K562 (cell line): ENCODE results near the gene NRF1. TPM values are rescaled to one million over a fixed set of nuclear protein-coding genes. Genes with fewer than 3 reads are reported as not detected.

Experiments used
- BACH1 ChIP-seq: fragments of 200-800 bp; sonication (Bioruptor generic); IDR thresholded peaks from 2 replicates; pipeline ENCODE4 v1.6.1; 2016; ENCODE audit warnings: missing genetic modification characterization, missing compliant biosample characterization
- BHLHE40 ChIP-seq: IDR thresholded peaks from 2 replicates; pipeline ENCODE4 v1.6.1; 2011; ENCODE audit warnings: low read length, improper control_type of control experiment
- CHD1 ChIP-seq: fragments of 200-600 bp; sonication (generic); IDR thresholded peaks from one replicate; pipeline ENCODE4 v1.6.1; 2012; ENCODE audit warnings: mild to moderate bottlenecking, moderate library complexity, low read length, inconsistent platforms
- CREB3 ChIP-seq: fragments of 450-650 bp; conservative IDR thresholded peaks from 2 replicates; pipeline ENCODE4 v1.6.1; 2016; ENCODE audit warnings: missing genetic modification characterization, low read depth, mild to moderate bottlenecking, missing compliant biosample characterization, moderate library complexity
- ELF4 ChIP-seq: fragments of 450-650 bp; formaldehyde crosslinking; IDR thresholded peaks from 2 replicates; pipeline ENCODE4 v1.4.0; 2022; ENCODE audit warnings: missing genetic modification characterization
- FOXP1 ChIP-seq: sonication (generic); formaldehyde crosslinking; IDR thresholded peaks from 2 replicates; pipeline ENCODE4 v1.8.0; 2022; ENCODE audit warnings: mild to moderate bottlenecking, missing genetic modification reagents
- KLF1 ChIP-seq: fragments of 450-650 bp; IDR thresholded peaks from 2 replicates; pipeline ENCODE4 v1.6.1; 2016; ENCODE audit warnings: missing genetic modification characterization, missing compliant biosample characterization
- MBD2 ChIP-seq: sonication (generic); IDR thresholded peaks from 2 replicates; pipeline ENCODE4 v1.6.1; 2016; ENCODE audit warnings: low read depth, borderline replicate concordance
- MCM2 ChIP-seq: fragments of 450-650 bp; IDR thresholded peaks from 2 replicates; pipeline ENCODE4 v1.6.1; 2017; ENCODE audit warnings: low read depth, mild to moderate bottlenecking
- MEF2D ChIP-seq: conservative IDR thresholded peaks from 2 replicates; pipeline ENCODE4 v1.6.1; 2016; ENCODE audit warnings: low read depth, missing genetic modification characterization, missing compliant biosample characterization
- NONO ChIP-seq, 2 experiments: fragments of 200-400 bp in 1 of 2; fragments of 450-650 bp in 1 of 2; formaldehyde crosslinking in 1 of 2; IDR thresholded peaks; 2 replicates each; pipeline ENCODE4 v1.6.1; 2017; ENCODE audit warnings: low read depth in 2 of 2, mild to moderate bottlenecking in 2 of 2, moderate library complexity in 2 of 2, low read length in 1 of 2
- NR2F6 ChIP-seq: fragments of 450-650 bp; formaldehyde crosslinking; IDR thresholded peaks from 2 replicates; pipeline ENCODE4 v1.4.0; 2020; ENCODE audit warnings: mild to moderate bottlenecking
- PRPF4 ChIP-seq: fragments of 200-400 bp; formaldehyde crosslinking; IDR thresholded peaks from one replicate; pipeline ENCODE4 v1.6.1; 2017; ENCODE audit warnings: low read length, low read depth, mild to moderate bottlenecking; ENCODE audit not compliant: insufficient read depth, poor library complexity, severe bottlenecking
- PYGO2 ChIP-seq: fragments of 450-650 bp; IDR thresholded peaks from 2 replicates; pipeline ENCODE4 v1.6.1; 2016; ENCODE audit warnings: mild to moderate bottlenecking, missing genetic modification characterization, moderate library complexity, missing compliant biosample characterization
- RNF219 ChIP-seq: fragments of 250-450 bp; sonication (Bioruptor Pico); IDR thresholded peaks from 2 replicates; pipeline ENCODE4 v1.5.0; 2022; ENCODE audit warnings: mild to moderate bottlenecking
- SAP30 ChIP-seq: fragments of 200-600 bp; sonication (generic); IDR thresholded peaks from 2 replicates; pipeline ENCODE4 v1.6.1; 2012; ENCODE audit warnings: borderline replicate concordance, low read depth, mild to moderate bottlenecking, moderate library complexity, low read length, control low read depth, inconsistent platforms; ENCODE audit not compliant: insufficient read depth, poor library complexity, severe bottlenecking
- ZNF263 ChIP-seq: sonication (generic); formaldehyde crosslinking; IDR thresholded peaks from 2 replicates; pipeline ENCODE4 v1.8.0; 2022; ENCODE audit warnings: mild to moderate bottlenecking, missing genetic modification reagents, borderline replicate concordance
- ZNF561 ChIP-seq: fragments of 450-650 bp; formaldehyde crosslinking; conservative IDR thresholded peaks from 2 replicates; pipeline ENCODE4 v1.4.0; 2020; ENCODE audit warnings: mild to moderate bottlenecking, moderate library complexity
- ZSCAN32 ChIP-seq: fragments of 450-650 bp; formaldehyde crosslinking; IDR thresholded peaks from 2 replicates; pipeline ENCODE4 v1.4.0; 2020; ENCODE audit warnings: mild to moderate bottlenecking, moderate library complexity
- polyA plus RNA-seq, 8 experiments: library from polyadenylated mRNA; depleted of rRNA in 4 of 8; stranded (reverse) in 5 of 8; unstranded in 3 of 8; fragments of >200 nt; fragmentation: Nextera tagmentation in 2 of 8; fragmentation: Illumina TruSeq in 1 of 8; extraction: Ambion mirVana in 2 of 8; extraction: Trizol in 1 of 8; gene quantifications; 2 replicates each; pipeline versions ENCODE4 v1.2.1 to v1.2.3, GENCODE V29; 2011 to 2014; ENCODE audit warnings: inconsistent platforms in 1 of 8, missing spikeins in 1 of 8
- total RNA-seq, 7 experiments: library from RNA; depleted of rRNA in 6 of 7; stranded (reverse); fragments of >200 nt in 6 of 7; fragmentation: Illumina TruSeq in 2 of 7; extraction: Trizol in 2 of 7; gene quantifications; 2 replicates each; pipeline versions ENCODE4 v1.2.1 to v1.2.3, GENCODE V29; 2011 to 2021; ENCODE audit warnings: low replicate concordance in 1 of 7
- TF ChIP-seq, protein P1 (sequence below): sonication (generic); formaldehyde crosslinking; IDR thresholded peaks from 2 replicates; pipeline ENCODE4 v1.8.0; 2022; ENCODE audit warnings: mild to moderate bottlenecking, missing genetic modification reagents, borderline replicate concordance
- TF ChIP-seq, protein P2 (sequence below): sonication (generic); formaldehyde crosslinking; IDR thresholded peaks from 2 replicates; pipeline ENCODE4 v1.8.0; 2022; ENCODE audit warnings: missing genetic modification reagents, mild to moderate bottlenecking, moderate library complexity, borderline replicate concordance

Gene NRF1
- total and polyA plus RNA-seq, 9 of the 15 experiments (the other 6 are each of a cell fraction or from before 2014, with no cell fraction given): 8.6 to 28.8 (median 20.3) TPM

- TF ChIP-seq, protein P1, sequence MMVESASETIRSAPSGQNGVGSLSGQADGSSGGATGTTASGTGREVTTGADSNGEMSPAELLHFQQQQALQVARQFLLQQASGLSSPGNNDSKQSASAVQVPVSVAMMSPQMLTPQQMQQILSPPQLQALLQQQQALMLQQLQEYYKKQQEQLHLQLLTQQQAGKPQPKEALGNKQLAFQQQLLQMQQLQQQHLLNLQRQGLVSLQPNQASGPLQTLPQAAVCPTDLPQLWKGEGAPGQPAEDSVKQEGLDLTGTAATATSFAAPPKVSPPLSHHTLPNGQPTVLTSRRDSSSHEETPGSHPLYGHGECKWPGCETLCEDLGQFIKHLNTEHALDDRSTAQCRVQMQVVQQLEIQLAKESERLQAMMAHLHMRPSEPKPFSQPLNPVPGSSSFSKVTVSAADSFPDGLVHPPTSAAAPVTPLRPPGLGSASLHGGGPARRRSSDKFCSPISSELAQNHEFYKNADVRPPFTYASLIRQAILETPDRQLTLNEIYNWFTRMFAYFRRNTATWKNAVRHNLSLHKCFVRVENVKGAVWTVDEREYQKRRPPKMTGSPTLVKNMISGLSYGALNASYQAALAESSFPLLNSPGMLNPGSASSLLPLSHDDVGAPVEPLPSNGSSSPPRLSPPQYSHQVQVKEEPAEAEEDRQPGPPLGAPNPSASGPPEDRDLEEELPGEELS: no peak; the same call in 1 of the 2 replicates
- TF ChIP-seq CREB3 (tag): no peak
- no peak for TF ChIP-seq ELF4 (CRISPR knock-in tag)
- no peak for TF ChIP-seq MCM2
- TF ChIP-seq CHD1: no peak
- TF ChIP-seq MEF2D (tag): no peak
- TF ChIP-seq RNF219 (CRISPR knock-in tag): no peak
- no peak for TF ChIP-seq MBD2
- TF ChIP-seq NONO (IDR thresholded peaks at IDR 0.05; ENCODE audit: low read depth in 2 of 2, low read length in 1 of 2): peak; percentile 43 to 83; a peak in 1 of 4 replicates
- peak; percentile 69 for TF ChIP-seq SAP30
- no peak for TF ChIP-seq BHLHE40
- TF ChIP-seq ZNF561: no peak
- TF ChIP-seq, protein P2, sequence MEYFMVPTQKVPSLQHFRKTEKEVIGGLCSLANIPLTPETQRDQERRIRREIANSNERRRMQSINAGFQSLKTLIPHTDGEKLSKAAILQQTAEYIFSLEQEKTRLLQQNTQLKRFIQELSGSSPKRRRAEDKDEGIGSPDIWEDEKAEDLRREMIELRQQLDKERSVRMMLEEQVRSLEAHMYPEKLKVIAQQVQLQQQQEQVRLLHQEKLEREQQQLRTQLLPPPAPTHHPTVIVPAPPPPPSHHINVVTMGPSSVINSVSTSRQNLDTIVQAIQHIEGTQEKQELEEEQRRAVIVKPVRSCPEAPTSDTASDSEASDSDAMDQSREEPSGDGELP (CRISPR knock-in tag): 0 out of 2 replicates have a peak, but pooled peaks have one; percentile 22
- TF ChIP-seq ZNF263 (CRISPR knock-in tag): no peak; the same call in 1 of the 2 replicates
- 0 out of 2 replicates have a peak, but pooled peaks have one; percentile 25 for TF ChIP-seq KLF1 (tag)
- no peak for TF ChIP-seq ZSCAN32 (CRISPR knock-in tag)
- TF ChIP-seq PRPF4: no peak
- TF ChIP-seq NR2F6 (CRISPR knock-in tag): no peak
- TF ChIP-seq BACH1 (tag): no peak
- no peak for TF ChIP-seq PYGO2 (tag)
- peak; percentile 59; the same call in 1 of the 2 replicates for TF ChIP-seq FOXP1 (CRISPR knock-in tag)
Observed at GRCh38 chr7:129779602-129780256, 168.2 kb downstream of the NRF1 start (continued).
